ENCODE results near the gene FCRL6. TPM values are rescaled to one million over a fixed set of nuclear protein-coding genes. Genes with fewer than 3 reads are reported as not detected.

The FCRL6 gene
- total RNA-seq, 1 donor from 2014 or later = not detected

GRCh38 chr1:159795534-159795933, 6.6 kb upstream of the FCRL6 start:
- no peak for FAIRE-seq

GRCh38 chr1:159798893-159799292, 3.3 kb upstream of the FCRL6 start:
- Mint-ChIP-seq H3K4me1 (ENCODE audit: low read depth, unreplicated experiment) (no peaks in the 10 kb centered on the region), H3K9me3 (ENCODE audit: unreplicated experiment) (peaks cover 2% of the 10 kb centered on the region), H3K4me3 (ENCODE audit: unreplicated experiment) (no peak overlapping the region), H3K27me3 (ENCODE audit: low read depth, unreplicated experiment) (peaks cover 16% of the 10 kb centered on the region), H3K27ac (ENCODE audit: unreplicated experiment) (no peak overlapping the region), H3K36me3 (ENCODE audit: low read depth, unreplicated experiment) (no peaks in the 10 kb centered on the region)
- no peaks in the 10 kb centered on the region for H3K9me3 ChIP-seq (ENCODE audit: insufficient read depth, low read depth, low read length)
- no peak overlapping the region for H3K4me3 ChIP-seq (ENCODE audit: insufficient read depth, low read depth, low read length)
- H3K4me2 ChIP-seq (ENCODE audit: low read length) = no peak overlapping the region
- no peak overlapping the region for H3K27ac ChIP-seq (ENCODE audit: low read depth, low read length)
- H3K9ac ChIP-seq (ENCODE audit: low read length) = no peak overlapping the region
- H3K27me3 ChIP-seq (ENCODE audit: insufficient read depth, low read length) = peaks cover 23% of the 10 kb centered on the region
- TF ChIP-seq EZH2 (IDR thresholded peaks at IDR 0.05; ENCODE audit: insufficient read depth, low read length) = no peak
- TF ChIP-seq CTCF (IDR thresholded peaks at IDR 0.05; ENCODE audit: insufficient read depth, low read depth, low read length) = peak; percentile 82
- no peaks in the 10 kb centered on the region for H3K79me2 ChIP-seq (ENCODE audit: insufficient read depth, low read length)
- FAIRE-seq = peak; percentile 41
- no peaks in the 10 kb centered on the region for H4K20me1 ChIP-seq (ENCODE audit: insufficient read depth, low read length)
- H3K4me1 ChIP-seq (ENCODE audit: insufficient read depth, low read length) = no peaks in the 10 kb centered on the region
- peak; percentile 73 for DNase-seq (ENCODE audit: low read depth)
- peak overlapping the region; percentile 32 for H2AFZ ChIP-seq (ENCODE audit: low read depth, low read length)
- H3K36me3 ChIP-seq (ENCODE audit: insufficient read depth, low read length) = no peaks in the 10 kb centered on the region

More at GRCh38 chr1:159795534-159795933, 6.6 kb upstream of the FCRL6 start:
- Histone ChIP-seq H3K4me1 (ENCODE audit: insufficient read depth, low read length) (no peaks in the 10 kb centered on the region), H2AFZ (ENCODE audit: low read depth, low read length) (no peak overlapping the region), H3K9ac (ENCODE audit: low read length) (no peak overlapping the region), H3K4me2 (ENCODE audit: low read length) (no peak overlapping the region), H4K20me1 (ENCODE audit: insufficient read depth, low read length) (no peaks in the 10 kb centered on the region), H3K4me3 (ENCODE audit: insufficient read depth, low read depth, low read length) (no peak overlapping the region), H3K27ac (ENCODE audit: low read depth, low read length) (no peak overlapping the region), H3K36me3 (ENCODE audit: insufficient read depth, low read length) (no peaks in the 10 kb centered on the region), H3K27me3 (ENCODE audit: insufficient read depth, low read length) (peaks cover 35% of the 10 kb centered on the region), H3K79me2 (ENCODE audit: insufficient read depth, low read length) (no peaks in the 10 kb centered on the region), H3K9me3 (ENCODE audit: insufficient read depth, low read depth, low read length) (no peaks in the 10 kb centered on the region)
- Mint-ChIP-seq H3K36me3 (ENCODE audit: low read depth, unreplicated experiment) (no peaks in the 10 kb centered on the region), H3K4me3 (ENCODE audit: unreplicated experiment) (no peak overlapping the region), H3K27me3 (ENCODE audit: low read depth, unreplicated experiment) (peaks cover 9% of the 10 kb centered on the region), H3K9me3 (ENCODE audit: unreplicated experiment) (no peaks in the 10 kb centered on the region), H3K27ac (ENCODE audit: unreplicated experiment) (no peak overlapping the region), H3K4me1 (ENCODE audit: low read depth, unreplicated experiment) (no peaks in the 10 kb centered on the region)
- no peak for TF ChIP-seq CTCF (IDR thresholded peaks at IDR 0.05; ENCODE audit: insufficient read depth, low read depth, low read length)
- no peak for TF ChIP-seq EZH2 (IDR thresholded peaks at IDR 0.05; ENCODE audit: insufficient read depth, low read length)
- no peak for DNase-seq (ENCODE audit: low read depth)

GRCh38 chr1:159799446-159799985, 2.6 kb upstream of the FCRL6 start:
- no peaks in the 10 kb centered on the region for H3K79me2 ChIP-seq (ENCODE audit: insufficient read depth, low read length)
- H3K9me3 ChIP-seq (ENCODE audit: insufficient read depth, low read depth, low read length) = no peaks in the 10 kb centered on the region
- no peak overlapping the region for H3K9ac ChIP-seq (ENCODE audit: low read length)
- no peak for FAIRE-seq
- Mint-ChIP-seq H3K4me3 (ENCODE audit: unreplicated experiment) (no peak overlapping the region), H3K27me3 (ENCODE audit: low read depth, unreplicated experiment) (peaks cover 16% of the 10 kb centered on the region), H3K9me3 (ENCODE audit: unreplicated experiment) (peaks cover 2% of the 10 kb centered on the region), H3K27ac (ENCODE audit: unreplicated experiment) (no peak overlapping the region), H3K4me1 (ENCODE audit: low read depth, unreplicated experiment) (no peaks in the 10 kb centered on the region), H3K36me3 (ENCODE audit: low read depth, unreplicated experiment) (no peaks in the 10 kb centered on the region)
- H3K36me3 ChIP-seq (ENCODE audit: insufficient read depth, low read length) = no peaks in the 10 kb centered on the region
- no peak for DNase-seq (ENCODE audit: low read depth)
- H3K27ac ChIP-seq (ENCODE audit: low read depth, low read length) = no peak overlapping the region
- no peak overlapping the region for H3K4me3 ChIP-seq (ENCODE audit: insufficient read depth, low read depth, low read length)
- H3K27me3 ChIP-seq (ENCODE audit: insufficient read depth, low read length) = peaks cover 22% of the 10 kb centered on the region
- no peaks in the 10 kb centered on the region for H4K20me1 ChIP-seq (ENCODE audit: insufficient read depth, low read length)
- no peak overlapping the region for H2AFZ ChIP-seq (ENCODE audit: low read depth, low read length)
- H3K4me1 ChIP-seq (ENCODE audit: insufficient read depth, low read length) = no peaks in the 10 kb centered on the region
- H3K4me2 ChIP-seq (ENCODE audit: low read length) = no peak overlapping the region
- TF ChIP-seq CTCF (IDR thresholded peaks at IDR 0.05; ENCODE audit: insufficient read depth, low read depth, low read length) (no peak), EZH2 (IDR thresholded peaks at IDR 0.05; ENCODE audit: insufficient read depth, low read length) (no peak)

Data from astrocyte (in vitro differentiated cells and primary cell).